Occipital lobe (tissue), 2 donors: Measurements from ENCODE around the gene LRMDA. TPM values are rescaled to one million over a fixed set of nuclear protein-coding genes. Genes with fewer than 3 reads are reported as not detected.

Source experiments
- DNase-seq: peaks from one replicate; lab custom pipeline; 2025; lab: John Stamatoyannopoulos, UW
- total RNA-seq: library from RNA; depleted of rRNA; stranded (reverse); fragments of >200 nt; gene quantifications from one replicate; pipeline ENCODE4 v1.2.3, GENCODE V29; 2014

The LRMDA gene
- total RNA-seq, 1 donor from 2014 or later, result 0.62 TPM

GRCh38 chr10:76540786-76541185 lies 1109.4 kb downstream of the LRMDA start:
- no peak for DNase-seq

- DNase-seq, result no peak
These were observed 1110.4 kb downstream of the LRMDA start for GRCh38 chr10:76541852-76542251.

GRCh38 chr10:76542307-76542930 lies 1111.0 kb downstream of the LRMDA start:
- DNase-seq, result no peak

- DNase-seq, result no peak
These were observed 1112.2 kb downstream of the LRMDA start for GRCh38 chr10:76543655-76544054.

GRCh38 chr10:76544789-76545188 lies 1113.4 kb downstream of the LRMDA start:
- no peak for DNase-seq

DNA sequence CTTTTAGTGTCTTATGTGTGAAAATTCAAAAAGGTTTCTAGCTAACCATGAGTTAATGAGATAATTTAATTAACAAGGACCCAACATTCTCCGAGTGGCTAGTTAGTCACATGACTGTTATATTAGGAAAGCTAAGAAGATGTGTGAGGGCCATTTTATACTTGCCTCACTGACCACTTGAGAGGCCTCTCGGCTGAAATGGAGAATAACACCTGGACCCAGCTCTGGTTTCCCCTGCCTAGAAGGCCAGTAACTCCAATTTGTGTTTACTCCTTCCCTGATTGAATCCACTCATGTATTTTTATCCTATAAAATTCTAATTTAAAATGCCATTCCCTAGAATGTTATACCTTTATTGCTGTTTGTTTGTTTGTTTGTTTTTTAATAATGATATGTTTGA lies 1115.0 kb downstream of the LRMDA start:
- DNase-seq, result no peak

DNA sequence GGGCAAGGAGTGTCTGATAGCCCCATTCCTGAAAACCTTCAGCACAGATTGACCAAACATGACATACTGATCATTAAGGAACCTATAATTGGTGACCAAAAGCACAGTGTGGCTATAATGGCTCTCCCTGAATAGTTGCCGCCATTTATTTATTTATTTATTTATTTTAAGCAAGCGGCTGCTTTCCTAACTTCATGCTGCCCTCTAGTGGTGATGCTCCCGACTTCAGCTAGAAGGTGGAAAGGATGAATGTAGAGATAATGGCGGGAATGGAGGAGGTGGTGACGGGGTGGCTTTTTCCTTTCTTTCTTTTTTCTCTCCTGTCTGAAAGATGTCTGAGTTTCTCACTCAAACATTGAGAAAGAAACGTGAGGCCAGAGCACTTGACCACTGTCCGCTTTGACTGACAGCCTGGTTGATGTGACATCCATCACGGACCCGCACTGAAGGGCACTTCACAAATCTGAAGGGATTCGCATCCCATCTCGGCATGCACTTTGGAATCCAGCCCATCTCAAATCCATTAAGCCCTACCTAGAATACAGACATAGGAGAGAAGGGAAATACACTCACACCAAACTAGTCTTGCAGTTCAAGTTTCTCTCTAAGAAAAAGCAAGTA lies 1116.0 kb downstream of the LRMDA start:
- peak; percentile 25 for DNase-seq

DNA sequence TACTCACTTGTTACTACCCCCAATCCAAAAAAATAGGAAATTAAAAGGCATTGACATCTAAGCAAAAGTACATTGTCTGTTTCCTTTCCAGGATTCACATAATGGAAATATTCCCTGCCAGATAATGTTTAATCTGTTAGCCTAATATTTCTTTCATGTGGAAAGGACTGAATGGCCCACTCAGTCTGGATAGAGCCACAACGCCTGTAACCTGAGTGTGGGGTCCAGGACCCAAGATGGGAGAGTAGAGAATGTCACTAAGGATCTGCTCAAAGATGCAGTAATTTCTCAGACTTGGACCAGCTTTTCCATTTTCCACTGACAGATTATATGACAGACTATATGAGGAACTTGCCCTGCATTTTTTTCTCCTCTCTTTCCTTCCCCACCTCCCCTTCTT lies 1117.3 kb downstream of the LRMDA start:
- no peak for DNase-seq

GRCh38 chr10:76549171-76549570 lies 1117.7 kb downstream of the LRMDA start:
- DNase-seq, result no peak

- DNase-seq, result no peak
These were observed 1119.4 kb downstream of the LRMDA start for GRCh38 chr10:76550806-76551205.

- DNase-seq, result no peak
These were observed 1120.9 kb downstream of the LRMDA start for GRCh38 chr10:76552091-76552873.

DNA sequence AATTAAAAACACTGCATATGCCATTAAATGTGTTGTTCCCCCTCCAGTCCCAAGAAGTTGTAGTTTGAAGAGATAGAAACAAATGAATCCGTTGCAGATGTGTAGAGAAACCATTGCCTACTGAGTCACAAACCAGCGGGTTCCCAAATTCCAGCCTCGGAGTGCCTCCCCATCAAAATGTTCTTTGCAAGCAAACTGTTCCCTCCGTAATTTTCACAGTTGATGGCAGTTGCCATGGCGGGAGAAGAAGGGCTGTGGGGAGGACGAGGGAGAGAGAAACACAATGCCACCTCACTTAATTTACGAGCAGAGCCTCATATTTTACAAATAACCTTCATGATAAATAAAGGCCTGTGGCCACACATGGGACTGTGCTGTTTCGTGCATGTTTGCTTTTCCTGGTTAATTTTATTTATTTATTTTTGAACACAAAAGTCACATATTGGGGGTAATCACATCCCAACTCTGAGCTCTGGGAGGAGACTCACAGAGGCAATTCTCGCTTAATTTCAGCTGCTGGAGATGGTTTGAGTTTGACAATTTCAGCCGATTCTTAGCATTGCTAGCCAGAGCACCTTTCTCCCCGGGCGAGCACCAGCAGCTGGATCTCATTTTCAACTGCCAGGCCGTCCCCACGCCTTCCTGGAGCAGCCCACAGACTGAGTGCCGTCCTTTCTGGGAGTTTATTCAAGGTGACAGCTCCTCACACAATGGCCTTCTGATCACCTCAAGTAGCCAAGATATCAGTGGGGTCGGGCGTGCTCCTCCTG lies 1122.0 kb downstream of the LRMDA start:
- DNase-seq, result no peak

- DNase-seq, result no peak
These were observed 1122.6 kb downstream of the LRMDA start for GRCh38 chr10:76554033-76554408.

DNA sequence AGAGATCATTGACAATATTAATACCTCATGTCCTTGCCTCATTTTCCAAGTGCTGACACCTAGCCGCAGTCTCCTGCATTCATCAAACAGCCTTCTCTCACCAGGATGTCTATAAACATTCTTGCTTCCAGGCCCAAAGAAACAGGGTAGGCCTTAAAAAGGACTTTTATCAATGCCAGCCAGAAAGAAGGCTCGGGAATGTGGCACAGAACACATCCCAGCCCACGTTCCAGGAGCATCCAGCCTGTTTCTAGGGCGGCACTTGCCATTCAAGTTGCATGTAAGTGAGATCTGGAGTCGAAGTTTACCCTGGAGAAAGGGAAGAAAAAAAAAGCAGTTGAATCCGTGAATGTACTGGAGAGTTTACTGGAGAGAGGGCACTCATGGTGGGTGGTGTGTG lies 1123.1 kb downstream of the LRMDA start:
- no peak for DNase-seq

GRCh38 chr10:76555067-76555670 lies 1123.7 kb downstream of the LRMDA start:
- no peak for DNase-seq

DNA sequence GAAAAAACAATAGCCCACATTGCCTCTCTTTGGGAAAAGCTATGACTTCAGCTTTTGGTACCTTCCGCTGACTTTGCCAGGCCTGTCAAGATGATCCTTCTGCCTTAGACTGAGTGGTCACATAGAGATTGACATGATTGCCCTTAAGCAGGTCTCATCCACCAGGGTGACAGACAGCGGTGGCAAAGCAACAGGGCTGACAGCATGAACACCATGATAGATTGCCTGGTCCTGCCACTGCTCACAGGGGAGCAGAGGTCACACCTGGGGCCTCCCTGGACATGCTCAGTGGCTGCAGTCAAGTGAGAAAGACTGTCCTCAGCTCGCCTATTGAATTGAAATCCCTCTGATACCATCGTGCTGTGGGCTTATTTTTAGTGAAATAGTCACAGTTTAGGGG lies 1125.9 kb downstream of the LRMDA start:
- DNase-seq, result no peak

GRCh38 chr10:76558586-76558985 lies 1127.2 kb downstream of the LRMDA start:
- DNase-seq, result no peak

DNA sequence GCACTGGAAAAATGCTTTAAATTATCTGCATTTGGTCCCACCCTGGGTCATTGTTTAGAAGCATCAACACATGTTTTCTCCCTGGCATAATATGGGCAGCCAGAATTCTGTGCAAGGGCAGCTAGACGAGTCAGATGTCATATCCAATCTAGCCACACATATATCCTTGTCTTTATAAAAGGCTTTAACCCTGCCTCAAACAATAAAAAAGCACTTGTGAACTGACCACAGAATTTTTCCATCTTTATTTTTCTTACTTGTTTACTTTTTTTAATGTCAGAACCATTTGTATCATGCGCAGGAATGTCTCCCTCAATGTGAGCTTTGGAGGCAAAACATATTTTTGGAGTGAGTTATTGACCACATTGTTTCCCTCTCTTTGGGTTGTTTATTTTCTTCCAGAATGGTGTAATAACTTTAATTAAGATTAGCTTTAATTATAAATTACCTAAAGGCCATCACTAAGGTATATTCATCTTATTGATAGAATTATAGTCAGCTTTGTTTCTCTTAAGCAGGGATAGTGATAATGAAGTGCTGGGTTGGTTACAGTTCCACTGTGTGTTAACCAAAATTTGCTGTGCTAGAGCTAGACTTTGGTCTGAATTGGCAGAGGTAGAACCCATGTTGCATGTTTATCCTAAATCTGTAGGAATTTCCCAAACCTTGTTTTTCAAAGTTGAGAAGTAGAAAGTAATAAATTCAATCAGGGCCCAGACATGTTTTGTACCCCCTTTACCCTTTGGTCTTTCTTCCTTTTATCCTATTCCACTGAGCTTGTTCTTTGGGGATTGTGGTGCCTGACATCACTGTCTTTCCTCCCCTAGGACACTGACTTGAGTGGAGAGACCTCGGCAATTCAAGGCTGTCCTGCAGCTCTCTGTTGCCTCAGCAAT lies 1127.8 kb downstream of the LRMDA start:
- DNase-seq, result no peak

GRCh38 chr10:76559892-76560220 lies 1128.4 kb downstream of the LRMDA start:
- DNase-seq, result no peak

- DNase-seq, result no peak
These were observed 1128.9 kb downstream of the LRMDA start for GRCh38 chr10:76560338-76560737.

- no peak for DNase-seq
These were observed 1131.9 kb downstream of the LRMDA start for GRCh38 chr10:76563286-76563685.
